GM19239 (cell line): ENCODE measurements around the gene SHTN1.

Experiments used
- DNase-seq: peaks from one replicate; pipeline ENCODE4 v3.0.0; 2011; ENCODE audit warnings: low spot score; ENCODE audit not compliant: insufficient read length
- FAIRE-seq: peaks from 2 replicates; lab custom pipeline; 2011; peaks lifted over from hg19 to GRCh38; lab: Jason Lieb, UNC

Gene SHTN1

DNA sequence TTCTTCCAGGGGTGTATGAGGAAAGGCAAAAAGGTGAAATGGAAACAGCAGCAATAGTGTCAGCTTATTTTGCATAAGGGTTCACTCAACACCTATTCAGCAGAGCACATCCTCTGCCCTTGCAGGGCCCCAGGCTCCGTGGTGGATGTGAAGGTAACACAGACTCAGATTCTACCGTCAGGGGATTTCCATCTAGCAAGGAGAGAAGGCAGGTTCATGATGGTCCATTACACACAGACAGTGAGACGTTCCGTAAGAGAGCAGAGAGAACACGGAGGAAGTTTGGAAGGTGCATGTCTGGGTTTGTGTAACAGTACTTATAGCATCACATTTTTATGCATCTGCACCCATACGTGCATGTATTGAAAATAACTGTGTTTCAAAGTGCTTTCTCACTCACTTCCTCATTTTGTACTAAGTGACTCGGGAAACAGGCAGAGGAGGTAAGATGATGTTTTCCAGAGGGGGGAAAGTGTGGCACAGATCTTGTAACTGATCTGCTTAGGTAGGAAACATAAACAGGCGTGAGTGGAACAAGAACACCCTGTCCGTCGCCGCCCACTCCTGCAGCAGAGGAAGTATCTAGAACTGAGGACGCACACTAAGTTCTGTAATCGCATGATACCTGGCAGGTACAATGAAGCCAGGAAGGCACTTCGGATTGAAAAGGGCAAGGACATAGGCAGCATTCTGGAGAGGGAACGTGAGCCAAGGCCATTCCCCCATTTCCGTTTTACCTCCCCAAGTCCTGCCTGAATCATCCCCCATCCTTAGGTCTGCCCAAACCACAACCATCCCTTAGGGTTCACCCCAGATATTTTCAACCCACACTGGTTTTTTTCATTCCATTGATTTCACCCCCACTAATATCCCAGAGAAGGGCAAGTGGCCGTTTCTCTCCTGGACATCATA is 156.7 kb downstream of the SHTN1 start:
- peak; percentile 56 for FAIRE-seq
- DNase-seq = no peak

DNA sequence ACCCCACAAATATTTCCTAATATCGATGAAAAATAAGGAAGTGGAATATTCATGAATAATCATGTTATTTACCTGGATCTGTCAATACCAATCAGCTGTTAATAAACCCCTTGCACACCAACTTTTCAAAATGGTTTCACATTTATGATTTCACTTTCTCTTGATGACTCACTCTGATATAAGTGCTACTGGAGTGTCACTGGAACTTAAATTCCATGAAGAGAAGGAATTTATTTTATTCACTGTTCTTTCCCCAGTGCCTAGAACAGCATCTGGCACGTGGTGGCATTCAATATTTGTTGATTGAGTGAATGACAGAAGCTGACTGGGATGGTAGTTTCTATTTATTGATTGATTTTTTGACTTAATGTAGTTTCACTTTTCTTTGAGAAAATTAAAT is 159.2 kb downstream of the SHTN1 start:
- DNase-seq (no peak), FAIRE-seq (no peak)

DNA sequence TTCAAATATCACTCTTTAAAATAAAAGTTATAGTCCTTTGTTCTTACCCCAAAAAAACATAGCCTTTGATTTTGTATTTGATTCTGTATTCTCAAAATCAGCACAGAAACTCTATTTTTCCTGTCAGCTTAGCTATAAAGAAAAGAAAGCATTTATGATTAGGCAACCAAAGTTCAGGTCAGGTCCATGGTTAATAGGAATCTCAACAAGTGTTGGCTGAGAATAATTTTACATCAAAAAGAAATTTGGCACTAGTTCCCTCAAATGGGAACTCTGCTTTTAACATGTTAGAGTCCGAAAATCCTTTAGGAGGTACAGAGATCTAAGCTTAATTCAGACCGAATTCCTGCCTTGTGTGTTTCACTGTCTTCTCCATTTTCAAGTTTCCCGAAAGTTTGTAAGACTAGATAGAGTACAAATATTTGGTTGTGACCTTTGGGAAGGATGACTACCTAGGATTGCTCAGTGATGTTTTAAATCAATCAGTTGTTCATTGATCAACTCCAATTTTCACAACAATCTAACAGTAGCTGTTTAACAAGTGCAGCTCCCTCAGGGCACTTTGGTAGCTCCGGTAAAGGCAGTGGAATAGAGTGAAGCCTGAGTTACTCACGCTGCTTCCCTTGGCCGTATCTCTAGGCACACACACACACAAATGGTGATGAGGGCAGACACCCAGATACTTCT is 164.5 kb downstream of the SHTN1 start:
- DNase-seq (no peak), FAIRE-seq (no peak)

DNA sequence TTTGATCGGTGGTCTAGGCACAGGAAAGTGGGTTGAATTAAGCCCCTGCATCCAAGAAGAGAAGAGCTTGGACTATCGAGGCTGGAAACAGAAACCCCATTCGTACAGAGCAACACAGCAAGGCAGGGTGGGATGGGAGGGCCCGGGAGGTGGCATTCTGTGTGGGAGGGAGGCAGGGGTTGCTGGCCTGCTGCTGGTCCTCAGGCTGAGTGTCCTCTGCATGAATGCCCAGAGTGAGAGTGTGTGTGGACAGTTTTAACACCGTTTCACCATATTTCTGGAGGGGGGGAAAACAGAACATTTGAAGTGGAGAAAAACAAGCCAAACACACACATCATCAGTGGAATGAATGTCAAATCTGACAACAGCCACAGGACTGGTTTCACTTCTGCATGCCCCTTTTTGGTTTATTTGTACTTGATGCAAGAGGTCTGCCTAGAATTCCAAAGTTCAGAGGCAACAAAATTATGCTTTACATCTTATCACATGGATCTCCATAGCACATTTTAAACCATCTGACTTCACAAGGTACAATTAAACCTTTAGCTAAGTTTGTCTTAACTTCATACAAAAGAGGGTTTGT is 166.8 kb downstream of the SHTN1 start:
- DNase-seq (no peak), FAIRE-seq (peak; percentile 18)

DNA sequence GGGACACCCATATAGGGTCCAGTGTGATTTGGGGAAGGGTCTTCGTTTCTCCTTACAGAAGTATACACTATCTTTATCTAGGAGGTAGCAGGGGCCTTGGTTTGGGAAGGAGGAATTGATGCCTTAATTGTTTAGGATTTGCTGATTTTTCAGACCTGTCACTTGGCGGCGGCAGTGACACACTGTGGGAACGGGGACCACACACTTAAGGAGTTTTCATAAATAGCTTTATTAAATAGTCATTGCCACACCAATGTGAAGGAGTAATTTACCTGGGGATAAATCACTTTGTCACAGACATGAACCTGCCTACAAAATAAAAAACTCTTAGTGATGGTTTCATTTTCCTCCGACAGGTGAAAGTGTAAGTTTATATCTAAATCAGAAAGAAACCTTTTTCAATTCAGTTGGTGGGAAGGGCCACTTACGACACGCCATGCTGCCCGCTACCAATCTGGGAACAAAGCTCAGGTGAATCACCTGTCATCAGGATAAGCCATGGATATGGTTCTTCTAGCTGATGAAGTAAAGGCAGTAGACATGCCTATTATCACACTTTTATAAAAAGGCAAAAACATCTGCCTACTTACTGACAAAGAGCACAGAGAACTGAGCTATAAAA is 168.0 kb downstream of the SHTN1 start:
- FAIRE-seq = no peak
- DNase-seq = no peak

DNA sequence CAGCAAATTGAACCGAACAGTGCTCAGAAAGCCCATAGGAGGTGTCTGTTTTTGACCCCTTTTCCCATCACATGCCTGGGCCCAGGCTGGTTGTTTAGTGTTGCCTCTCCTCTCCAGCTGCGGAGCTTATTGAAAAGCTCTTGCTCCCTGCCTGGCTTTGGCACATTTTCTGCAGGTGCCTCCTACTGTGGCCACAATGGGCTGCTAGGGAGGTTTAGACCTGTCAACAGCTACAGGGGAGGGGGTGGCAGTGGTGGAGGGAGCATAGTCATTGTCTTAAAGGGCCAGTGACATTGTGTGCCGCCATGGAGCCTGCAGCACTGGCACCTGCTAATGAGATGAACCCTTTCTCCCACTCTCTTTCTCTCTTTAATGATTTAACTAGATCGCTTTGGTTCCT is 168.9 kb downstream of the SHTN1 start:
- FAIRE-seq = no peak

DNA sequence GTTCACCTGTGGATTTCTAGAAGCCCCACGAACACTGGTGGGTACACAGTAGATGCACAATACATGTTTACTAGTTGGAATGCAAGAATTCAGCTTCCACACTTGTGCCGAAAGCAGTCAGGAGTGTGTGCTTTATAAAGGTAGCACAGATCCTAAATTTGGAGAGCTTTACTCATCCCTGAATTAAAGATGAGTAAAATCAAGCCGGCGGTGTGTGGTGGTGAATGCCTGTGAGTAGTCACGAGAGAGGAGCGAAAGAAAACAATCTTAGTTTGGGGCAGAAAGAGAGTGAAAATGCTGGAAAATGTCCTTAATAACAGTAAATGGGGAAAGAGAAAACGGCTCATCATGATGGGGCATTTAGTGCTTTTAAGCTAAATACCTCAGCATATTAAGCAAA is 169.3 kb downstream of the SHTN1 start:
- DNase-seq = no peak
- no peak for FAIRE-seq

More for the DNA sequence above, 168.9 kb downstream of the SHTN1 start:
- DNase-seq = no peak

DNA sequence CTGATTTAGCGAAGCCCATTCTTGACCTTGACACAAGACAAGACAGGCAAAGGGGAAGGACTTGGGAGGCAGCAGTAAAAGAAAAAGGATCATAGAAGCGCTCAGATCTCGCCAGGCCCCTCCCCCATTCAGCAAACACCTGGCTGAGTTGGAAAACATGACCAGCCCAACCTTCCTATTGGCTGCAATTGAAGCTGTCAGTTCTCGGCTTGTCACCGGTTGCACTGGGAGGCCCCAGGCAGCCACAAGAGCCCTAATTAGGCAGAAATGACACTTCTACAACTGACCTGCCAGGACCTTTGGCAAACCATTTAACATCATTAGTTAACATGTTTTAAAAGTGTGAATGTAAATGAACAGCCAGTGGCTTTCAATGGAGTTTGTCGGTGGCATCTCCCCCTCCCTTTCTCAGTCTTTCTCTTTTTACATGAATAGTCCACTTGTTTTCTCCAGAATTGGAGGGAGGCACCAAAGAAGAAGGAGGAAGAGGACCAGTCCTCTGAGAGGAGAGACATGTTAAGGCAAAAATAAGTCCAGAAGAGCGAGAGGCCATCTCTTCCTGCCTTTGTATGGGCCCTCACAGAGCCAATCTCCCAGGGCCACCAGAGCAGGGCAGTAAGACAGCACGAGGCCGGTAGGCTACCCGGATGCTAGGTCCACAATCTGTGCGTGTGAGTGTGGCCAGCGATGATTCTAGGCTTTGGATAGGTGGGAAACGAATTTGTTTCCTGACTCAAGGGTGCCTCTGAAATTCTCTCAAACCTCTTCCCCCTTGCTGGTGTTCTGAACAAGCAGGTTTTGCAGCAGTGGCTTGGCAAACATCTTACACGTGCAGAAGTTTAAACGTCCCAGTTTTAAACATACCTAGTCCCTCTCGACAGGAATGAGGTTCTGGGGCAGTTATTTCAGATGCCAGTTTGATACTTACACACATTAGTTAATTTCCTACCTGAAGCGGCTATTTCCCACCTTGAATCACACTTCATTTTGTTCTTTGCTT is 170.7 kb downstream of the SHTN1 start:
- DNase-seq = no peak
- no peak for FAIRE-seq

DNA sequence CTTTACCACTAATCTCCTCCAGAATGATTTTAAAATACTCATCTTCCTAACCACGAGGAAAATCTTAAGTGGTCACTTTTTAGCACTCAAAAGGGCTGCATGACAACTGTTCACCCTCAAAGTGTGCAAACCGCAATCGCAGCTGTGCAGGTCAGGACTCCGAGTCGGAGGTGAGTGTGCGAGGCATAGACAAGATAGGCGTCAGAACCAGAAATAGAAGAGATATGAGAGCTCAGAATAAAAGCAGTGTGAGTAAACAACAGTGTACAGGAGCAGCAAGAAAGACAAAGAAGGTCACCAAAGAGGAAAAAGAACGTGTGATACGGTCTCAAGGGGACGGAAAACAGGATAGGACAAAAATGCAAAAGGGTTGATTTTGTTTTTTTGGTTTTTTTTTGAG is 173.2 kb downstream of the SHTN1 start:
- FAIRE-seq = no peak
- DNase-seq = no peak
